HG03066 (cell line): Measurements from ENCODE around the gene STK25.

Source experiments
- ATAC-seq: cut with Tn5 transposase; IDR thresholded peaks from one replicate; pipeline ENCODE4 v1.9.1; 2021; ENCODE audit warnings: low read depth; ENCODE audit not compliant: unreplicated experiment

Gene STK25

GRCh38 chr2:241508240-241509154, at the start of gene STK25:
Gene STK25, minus strand, starts transcription at chr2:241508584. Its CDS starts 549 bp downstream, at chr2:241508035.
- peak; percentile 92 for ATAC-seq

- ATAC-seq, result no peak
These were observed 48.4 kb upstream of the STK25 start for GRCh38 chr2:241556746-241557145.

GRCh38 chr2:241555711-241556110, 47.3 kb upstream of the STK25 start:
- ATAC-seq, result no peak

- no peak for ATAC-seq
These were observed 46.4 kb upstream of the STK25 start for GRCh38 chr2:241554610-241555322.

GRCh38 chr2:241553981-241554380, 45.6 kb upstream of the STK25 start:
- ATAC-seq, result no peak

GRCh38 chr2:241553512-241553830, 45.1 kb upstream of the STK25 start:
- no peak for ATAC-seq

GRCh38 chr2:241551998-241552737, 43.8 kb upstream of the STK25 start:
- no peak for ATAC-seq

- ATAC-seq, result no peak
These were observed 43.2 kb upstream of the STK25 start for GRCh38 chr2:241551599-241551997.

- ATAC-seq, result no peak
These were observed 42.5 kb upstream of the STK25 start for GRCh38 chr2:241550616-241551580.

- ATAC-seq, result no peak
These were observed 40.1 kb upstream of the STK25 start for GRCh38 chr2:241548451-241548835.

- ATAC-seq, result no peak
These were observed 39.5 kb upstream of the STK25 start for GRCh38 chr2:241547781-241548450.

GRCh38 chr2:241546771-241547498, 38.6 kb upstream of the STK25 start:
- no peak for ATAC-seq

GRCh38 chr2:241545523-241546473, 37.4 kb upstream of the STK25 start:
- ATAC-seq, result no peak

- no peak for ATAC-seq
These were observed 36.7 kb upstream of the STK25 start for GRCh38 chr2:241545106-241545505.

- ATAC-seq, result no peak
These were observed 33.9 kb upstream of the STK25 start for GRCh38 chr2:241542278-241542605.

GRCh38 chr2:241541564-241542277, 33.3 kb upstream of the STK25 start:
- no peak for ATAC-seq
